ENCODE measurements around the gene EFCAB8. TPM values are rescaled to one million over a fixed set of nuclear protein-coding genes. Genes with fewer than 3 reads are reported as not detected.

The EFCAB8 gene
- total RNA-seq, 1 donor from 2014 or later, result 0.96 TPM

- intact Hi-C loops (cut with micrococcal nuclease), result no loop called here
Measured at GRCh38 chr20:32983459-32984112, 124.9 kb downstream of the EFCAB8 start.

- intact Hi-C loops (cut with micrococcal nuclease), result no loop called here
Measured at GRCh38 chr20:32984196-32984595, 125.5 kb downstream of the EFCAB8 start.

GRCh38 chr20:32984631-32985354 is 126.1 kb downstream of the EFCAB8 start:
- intact Hi-C loops (cut with micrococcal nuclease), result no loop called here

- intact Hi-C loops (cut with micrococcal nuclease), result no loop called here
Measured at GRCh38 chr20:32985596-32985995, 126.9 kb downstream of the EFCAB8 start.

GRCh38 chr20:32986331-32986966 is 127.7 kb downstream of the EFCAB8 start:
- intact Hi-C loops (cut with micrococcal nuclease), result no loop called here

- intact Hi-C loops (cut with micrococcal nuclease), result no loop called here
Measured at GRCh38 chr20:32987044-32987825, 128.5 kb downstream of the EFCAB8 start.

- intact Hi-C loops (cut with micrococcal nuclease), result no loop called here
Measured at GRCh38 chr20:32988008-32988407, 129.3 kb downstream of the EFCAB8 start.

- intact Hi-C loops (cut with micrococcal nuclease), result no loop called here
Measured at GRCh38 chr20:32989507-32990283, 131.0 kb downstream of the EFCAB8 start.

GRCh38 chr20:32990426-32990825 is 131.7 kb downstream of the EFCAB8 start:
- intact Hi-C loops (cut with micrococcal nuclease), result no loop called here

- intact Hi-C loops (cut with micrococcal nuclease), result no loop called here
Measured at GRCh38 chr20:32991383-32991782, 132.7 kb downstream of the EFCAB8 start.

- intact Hi-C loops (cut with micrococcal nuclease), result no loop called here
Measured at GRCh38 chr20:32991792-32992641, 133.3 kb downstream of the EFCAB8 start.

GRCh38 chr20:32993496-32994050 is 134.8 kb downstream of the EFCAB8 start:
- intact Hi-C loops (cut with micrococcal nuclease), result no loop called here

- intact Hi-C loops (cut with micrococcal nuclease), result no loop called here
Measured at GRCh38 chr20:32995802-32996201, 137.1 kb downstream of the EFCAB8 start.

- intact Hi-C loops (cut with micrococcal nuclease), result no loop called here
Measured at GRCh38 chr20:32997431-32997830, 138.7 kb downstream of the EFCAB8 start.

GRCh38 chr20:32999603-33000250 is 141.0 kb downstream of the EFCAB8 start:
- intact Hi-C loops (cut with micrococcal nuclease), result no loop called here

- intact Hi-C loops (cut with micrococcal nuclease), result no loop called here
Measured at GRCh38 chr20:33000802-33001466, 142.2 kb downstream of the EFCAB8 start.

- intact Hi-C loops (cut with micrococcal nuclease), result no loop called here
Measured at GRCh38 chr20:33002087-33002808, 143.5 kb downstream of the EFCAB8 start.
